Measurements from ENCODE around the gene HSF2BP.

DNA sequence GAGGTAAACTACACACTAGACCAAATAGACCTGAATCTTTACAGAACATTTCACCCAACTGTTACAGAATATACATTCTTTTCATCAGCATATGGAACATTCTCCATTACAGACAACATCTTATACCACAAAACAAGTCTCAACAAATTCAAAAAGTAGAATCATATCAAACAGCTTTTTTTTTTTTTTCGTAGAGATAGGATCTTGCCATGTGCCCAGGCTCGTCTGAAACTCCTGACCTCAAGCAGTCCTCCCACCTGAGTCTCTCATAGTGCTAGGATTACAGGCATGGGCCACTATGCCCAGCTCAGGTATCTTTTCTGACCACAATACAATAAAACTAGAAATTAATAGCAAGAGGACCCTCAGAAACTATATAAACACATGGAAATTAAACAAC is 36.5 kb downstream of the HSF2BP start:
- TF ChIP-seq CTCF (IDR thresholded peaks at IDR 0.05) (no peak), EP300 (IDR thresholded peaks at IDR 0.05) (no peak), POLR2A (IDR thresholded peaks at IDR 0.05) (no peak)
